GM21390 (cell line): ENCODE measurements around the gene NT5DC4.

Experiments used
- ATAC-seq: cut with Tn5 transposase; IDR thresholded peaks from one replicate; pipeline ENCODE4 v1.9.1; 2021; ENCODE audit not compliant: unreplicated experiment

The NT5DC4 gene

GRCh38 chr2:112720785-112721184 lies at the start of gene NT5DC4:
Gene NT5DC4, plus strand, starts transcription at chr2:112721020. Its CDS starts 60 bp downstream, at chr2:112721080.
- ATAC-seq: no peak

DNA sequence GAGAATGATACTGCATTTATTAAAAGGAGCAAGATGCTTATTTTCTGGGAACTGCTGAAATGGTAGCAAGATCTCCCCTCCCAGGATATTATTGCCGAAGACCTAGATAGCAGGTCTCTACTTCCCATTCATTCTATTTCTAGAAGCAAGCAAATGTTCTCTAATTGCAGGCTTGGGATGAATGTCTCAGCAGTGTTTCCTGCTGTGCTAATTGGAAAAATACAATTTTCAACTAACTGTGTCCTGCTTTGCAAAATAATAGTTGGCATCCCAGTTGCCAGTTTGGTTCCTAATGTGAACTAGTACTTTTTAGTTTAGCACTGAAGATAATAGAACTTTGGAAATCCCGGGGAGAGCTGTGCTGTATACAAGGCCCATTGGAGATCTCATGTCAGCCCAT lies 49.0 kb upstream of the NT5DC4 start:
- ATAC-seq: no peak

DNA sequence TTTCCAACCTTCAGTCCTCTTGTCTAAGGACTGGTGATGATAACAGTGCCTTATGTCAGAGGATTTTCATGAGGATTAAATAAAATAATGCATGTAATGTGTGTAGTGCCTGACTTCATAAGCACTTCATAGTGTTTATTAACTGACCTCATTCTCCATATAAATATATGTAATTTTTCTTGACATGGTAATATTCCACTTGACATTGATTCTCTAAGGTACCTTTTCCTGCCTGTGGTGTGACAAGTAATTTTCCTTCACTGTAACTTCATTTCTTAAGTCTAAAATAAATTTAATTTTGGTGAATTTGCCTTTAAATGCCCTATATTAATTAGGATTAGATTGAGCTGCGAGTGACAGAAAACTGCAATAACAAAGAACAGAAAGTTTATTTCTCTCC lies 47.8 kb upstream of the NT5DC4 start:
- no peak for ATAC-seq

DNA sequence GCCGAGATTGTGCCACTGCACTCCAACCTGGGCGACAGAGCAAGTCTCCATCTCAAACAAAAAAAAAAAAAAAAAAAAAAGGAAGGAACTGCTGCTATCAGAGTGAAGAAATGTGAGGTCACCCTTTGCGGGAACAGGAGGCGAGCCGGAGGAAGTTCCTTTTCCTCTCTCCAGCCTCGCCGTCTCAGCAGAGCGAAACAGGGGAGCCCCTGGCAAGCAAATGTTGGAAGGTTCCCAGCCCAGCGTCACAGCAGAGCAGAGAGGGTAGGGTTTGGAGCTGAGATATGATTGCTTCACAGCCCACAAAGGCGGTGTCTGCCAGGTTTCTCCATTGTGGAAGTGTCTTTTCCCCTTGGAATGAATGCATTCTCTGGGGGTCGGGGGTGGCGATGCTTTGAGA lies 46.6 kb upstream of the NT5DC4 start:
- ATAC-seq: no peak

GRCh38 chr2:112679484-112679883 lies 41.3 kb upstream of the NT5DC4 start:
- ATAC-seq: no peak

GRCh38 chr2:112680666-112681101 lies 40.1 kb upstream of the NT5DC4 start:
- ATAC-seq: no peak

GRCh38 chr2:112682101-112682500 lies 38.7 kb upstream of the NT5DC4 start:
- ATAC-seq: no peak

GRCh38 chr2:112683550-112684414 lies 37.0 kb upstream of the NT5DC4 start:
- no peak for ATAC-seq

DNA sequence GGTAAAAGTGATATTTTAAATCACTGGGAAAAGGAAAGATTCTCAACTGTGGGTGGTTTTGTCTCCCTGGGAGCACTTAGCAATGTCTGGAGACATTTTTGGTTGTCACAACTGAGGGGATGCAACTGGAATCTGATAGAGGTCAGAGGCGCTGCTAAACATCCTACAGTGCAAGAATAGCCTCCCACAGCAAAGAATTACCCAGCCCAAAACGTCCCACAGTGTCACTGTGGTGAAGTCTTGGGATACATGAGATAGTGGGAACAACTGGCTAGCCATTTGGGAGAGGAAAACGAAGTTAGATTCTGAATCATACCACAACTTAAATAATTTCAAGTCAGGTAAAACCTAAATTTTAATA lies 36.4 kb upstream of the NT5DC4 start:
- ATAC-seq: no peak

GRCh38 chr2:112685271-112685884 lies 35.4 kb upstream of the NT5DC4 start:
- ATAC-seq: no peak

DNA sequence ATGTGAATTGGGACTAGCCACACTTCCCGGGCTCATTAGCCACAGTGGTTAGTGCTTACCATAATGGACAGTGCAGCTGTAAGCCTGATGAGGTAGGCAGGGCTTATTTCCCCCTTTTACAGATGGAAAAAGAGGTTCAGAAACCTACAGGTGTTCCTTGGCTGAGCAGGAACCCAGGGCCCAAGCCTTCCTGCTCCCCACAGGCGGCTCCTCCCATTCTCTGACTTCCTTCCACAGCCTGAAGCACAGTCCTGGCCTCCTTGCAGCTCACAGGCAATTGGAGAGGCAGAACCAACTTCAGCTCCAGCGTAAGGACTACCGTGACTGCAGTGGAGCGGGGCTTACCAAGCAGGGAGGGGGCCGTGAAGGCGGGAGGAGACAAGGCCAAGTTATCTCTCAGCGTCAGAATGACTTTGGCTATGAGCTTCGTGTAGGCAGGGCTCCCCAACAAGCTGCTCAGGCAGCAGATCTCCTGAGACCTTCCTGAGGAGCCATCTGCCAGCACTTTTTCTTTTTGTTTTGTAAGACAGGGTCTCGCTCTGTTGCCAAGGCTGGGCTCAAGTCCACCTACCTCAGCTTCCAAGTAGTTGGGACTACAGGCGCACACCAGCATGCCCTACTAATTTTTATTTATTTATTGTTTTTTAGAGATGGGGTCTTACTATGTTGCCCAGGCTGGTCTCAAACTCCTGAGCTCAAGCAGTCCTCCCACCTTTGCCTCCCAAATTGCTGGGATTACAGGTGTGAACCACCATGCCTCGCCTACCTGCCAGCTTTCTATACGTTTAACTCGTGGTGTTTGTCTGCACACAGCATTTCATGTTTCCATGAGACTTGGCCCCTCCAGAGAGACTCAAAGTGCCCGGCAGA lies 34.2 kb upstream of the NT5DC4 start:
- ATAC-seq: no peak

- ATAC-seq: no peak
These were observed 33.3 kb upstream of the NT5DC4 start for GRCh38 chr2:112687522-112687921.

DNA sequence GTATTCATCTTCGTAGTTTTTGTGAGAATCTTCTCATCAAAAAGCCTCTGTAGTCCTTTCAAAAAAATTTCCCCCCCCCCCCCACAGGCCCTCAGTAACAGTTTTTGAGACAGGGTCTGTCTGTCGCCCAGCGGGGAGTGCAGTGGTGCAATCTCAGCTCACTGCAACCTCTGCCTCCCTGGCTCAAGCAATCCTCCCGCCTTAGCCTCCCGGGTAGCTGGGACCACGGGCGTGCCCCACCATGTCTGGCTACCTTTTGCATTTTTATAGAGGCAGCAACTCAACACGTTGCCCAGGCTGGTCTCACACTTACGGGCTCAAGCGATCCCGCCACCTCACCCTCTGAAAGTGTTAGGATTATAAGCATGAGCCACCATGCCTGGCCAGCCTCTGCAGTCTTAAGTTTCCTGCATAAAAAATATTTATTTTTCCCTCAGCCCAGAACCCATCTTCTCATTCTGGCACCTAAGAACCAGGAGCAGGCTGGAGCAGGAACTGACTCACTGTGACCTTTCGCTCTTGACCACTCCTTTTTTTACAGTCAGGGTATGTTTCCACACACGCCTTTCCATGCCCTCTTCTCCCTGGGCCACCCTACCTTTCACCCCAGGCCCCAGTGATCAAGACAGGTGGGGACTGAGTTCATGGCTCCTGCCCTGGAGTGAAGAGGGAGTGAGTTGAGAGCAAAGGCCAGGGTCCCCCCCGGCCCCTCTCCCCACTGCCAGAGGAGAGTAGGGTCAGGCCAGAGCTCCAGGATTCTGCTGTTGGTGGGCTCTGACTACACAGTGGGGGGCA lies 32.5 kb upstream of the NT5DC4 start:
- ATAC-seq: no peak

GRCh38 chr2:112690853-112691401 lies 29.9 kb upstream of the NT5DC4 start:
- ATAC-seq: no peak

GRCh38 chr2:112691881-112692281 lies 28.9 kb upstream of the NT5DC4 start:
- no peak for ATAC-seq

DNA sequence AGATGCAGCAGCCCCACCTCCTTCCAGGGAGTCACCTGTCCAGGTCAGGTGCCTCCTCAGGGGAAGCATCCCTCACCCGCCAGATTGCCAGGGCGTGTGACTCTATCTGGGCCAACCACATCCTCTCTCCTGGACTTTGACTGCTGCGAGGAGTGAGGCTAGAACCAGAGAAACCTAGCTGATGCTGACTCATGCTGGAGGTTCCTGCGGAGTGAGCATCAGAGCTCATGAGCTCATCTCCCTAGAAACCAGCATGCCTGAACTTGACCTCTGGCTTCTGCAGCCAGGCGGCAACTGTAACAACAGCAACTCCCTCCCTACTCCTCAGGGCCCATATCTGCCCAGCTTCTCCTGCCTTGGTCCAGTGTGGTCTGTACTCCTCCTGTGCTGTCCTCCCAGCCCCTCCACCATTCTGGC lies 28.3 kb upstream of the NT5DC4 start:
- ATAC-seq: peak; percentile 85

GRCh38 chr2:112692918-112693317 lies 27.9 kb upstream of the NT5DC4 start:
- ATAC-seq: no peak

GRCh38 chr2:112693596-112693995 lies 27.2 kb upstream of the NT5DC4 start:
- ATAC-seq: no peak

DNA sequence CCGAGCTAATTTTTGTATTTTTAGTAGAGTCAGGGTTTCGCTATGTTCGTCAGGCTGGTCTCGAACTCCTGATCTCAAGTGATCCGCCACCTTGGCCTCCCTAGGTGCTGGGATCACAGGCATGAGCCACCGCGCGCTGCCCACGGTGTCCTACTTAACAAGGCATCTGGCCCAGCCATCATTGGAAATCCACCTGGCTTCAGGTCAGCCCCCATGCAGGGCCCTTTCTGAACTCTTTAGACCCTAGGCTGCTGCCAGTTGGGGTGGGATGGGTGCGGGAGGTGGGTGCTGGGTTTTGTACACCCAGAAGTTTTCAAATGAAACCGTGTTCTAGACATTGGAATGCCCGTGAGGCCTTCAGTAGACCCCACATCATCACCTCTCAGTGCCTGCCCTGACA lies 26.6 kb upstream of the NT5DC4 start:
- ATAC-seq: no peak

DNA sequence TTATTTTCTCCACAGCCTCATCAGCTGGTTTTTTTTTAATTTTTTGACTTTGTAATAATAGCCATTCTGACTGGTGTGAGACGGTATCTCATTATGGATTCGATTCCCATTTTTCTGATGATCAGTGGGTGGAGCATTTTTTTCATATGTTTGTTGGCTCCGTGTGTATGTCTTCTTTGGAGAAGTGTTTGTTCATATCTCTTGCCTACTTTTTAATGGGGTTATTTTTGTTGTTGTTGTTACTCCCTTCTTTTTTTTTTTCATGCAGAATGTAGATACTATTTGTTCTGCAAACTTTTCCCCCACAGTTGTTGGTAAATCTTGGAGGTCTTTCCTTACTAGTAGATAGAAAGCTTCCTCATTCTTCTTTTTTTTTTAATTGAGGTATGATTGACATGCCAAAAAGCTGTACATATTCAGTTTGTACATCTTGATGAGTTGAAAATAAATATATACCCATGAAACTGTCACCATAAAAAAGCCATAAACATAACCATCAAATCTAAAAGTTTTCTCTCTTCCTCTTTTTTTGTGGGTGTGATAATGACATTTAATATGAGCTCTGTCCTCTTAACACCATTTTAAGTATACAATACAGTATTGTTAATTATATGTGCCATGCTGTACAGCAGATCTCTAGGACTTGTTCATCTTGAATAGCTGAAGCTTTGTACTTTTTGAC lies 21.8 kb upstream of the NT5DC4 start:
- no peak for ATAC-seq
